ENCODE measurements around the gene SRSF5. TPM values are rescaled to one million over a fixed set of nuclear protein-coding genes. Genes with fewer than 3 reads are reported as not detected.

The SRSF5 gene
- total and polyA plus RNA-seq, 2 of the 13 experiments (the other 11 are each of a cell fraction or from before 2014, with no cell fraction given), result 189 to 277 TPM

DNA sequence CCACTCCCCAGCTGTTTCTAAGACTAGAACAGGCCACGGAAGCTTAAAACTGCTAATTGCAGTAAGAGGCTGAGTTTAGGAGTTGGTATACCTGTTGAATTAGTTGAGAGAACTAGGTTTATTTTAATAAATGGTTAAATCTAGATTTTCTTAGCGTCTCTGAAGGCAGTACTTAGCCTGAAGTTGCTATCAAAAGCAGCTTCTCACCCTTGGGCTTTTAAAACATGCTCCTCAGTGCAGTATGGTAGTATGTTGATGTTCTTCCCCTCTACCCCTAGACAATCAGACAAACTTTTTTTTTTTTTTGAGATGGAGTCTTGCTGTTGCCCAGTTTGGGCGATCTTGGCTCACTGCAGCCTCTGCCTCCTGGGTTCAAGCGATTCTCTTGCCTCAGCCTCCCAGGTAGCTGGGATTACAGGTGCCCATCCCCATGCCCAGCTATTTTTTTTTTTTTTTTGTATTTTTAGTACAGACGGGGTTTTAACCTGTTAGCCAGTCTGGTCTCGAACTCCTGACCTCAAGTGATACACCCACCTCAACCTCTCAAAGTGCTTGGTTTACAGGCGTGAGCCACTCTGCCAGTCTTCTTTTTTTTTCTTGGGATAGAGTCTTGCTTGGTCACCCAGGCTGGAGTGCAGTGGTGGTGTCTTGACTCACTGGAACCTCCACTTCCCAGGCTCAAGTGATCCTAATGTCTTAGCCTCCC is 6.8 kb downstream of the SRSF5 start (continued):
- no peak for TF ChIP-seq SMAD3 (CRISPR knock-in tag; IDR thresholded peaks at IDR 0.05)
- TF ChIP-seq ZNF546 (CRISPR knock-in tag; conservative IDR thresholded peaks at IDR 0.05), result no peak
- TF ChIP-seq, protein P1, sequence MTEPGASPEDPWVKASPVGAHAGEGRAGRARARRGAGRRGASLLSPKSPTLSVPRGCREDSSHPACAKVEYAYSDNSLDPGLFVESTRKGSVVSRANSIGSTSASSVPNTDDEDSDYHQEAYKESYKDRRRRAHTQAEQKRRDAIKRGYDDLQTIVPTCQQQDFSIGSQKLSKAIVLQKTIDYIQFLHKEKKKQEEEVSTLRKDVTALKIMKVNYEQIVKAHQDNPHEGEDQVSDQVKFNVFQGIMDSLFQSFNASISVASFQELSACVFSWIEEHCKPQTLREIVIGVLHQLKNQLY (CRISPR knock-in tag; IDR thresholded peaks at IDR 0.05), result no peak
- TF ChIP-seq, protein P2, sequence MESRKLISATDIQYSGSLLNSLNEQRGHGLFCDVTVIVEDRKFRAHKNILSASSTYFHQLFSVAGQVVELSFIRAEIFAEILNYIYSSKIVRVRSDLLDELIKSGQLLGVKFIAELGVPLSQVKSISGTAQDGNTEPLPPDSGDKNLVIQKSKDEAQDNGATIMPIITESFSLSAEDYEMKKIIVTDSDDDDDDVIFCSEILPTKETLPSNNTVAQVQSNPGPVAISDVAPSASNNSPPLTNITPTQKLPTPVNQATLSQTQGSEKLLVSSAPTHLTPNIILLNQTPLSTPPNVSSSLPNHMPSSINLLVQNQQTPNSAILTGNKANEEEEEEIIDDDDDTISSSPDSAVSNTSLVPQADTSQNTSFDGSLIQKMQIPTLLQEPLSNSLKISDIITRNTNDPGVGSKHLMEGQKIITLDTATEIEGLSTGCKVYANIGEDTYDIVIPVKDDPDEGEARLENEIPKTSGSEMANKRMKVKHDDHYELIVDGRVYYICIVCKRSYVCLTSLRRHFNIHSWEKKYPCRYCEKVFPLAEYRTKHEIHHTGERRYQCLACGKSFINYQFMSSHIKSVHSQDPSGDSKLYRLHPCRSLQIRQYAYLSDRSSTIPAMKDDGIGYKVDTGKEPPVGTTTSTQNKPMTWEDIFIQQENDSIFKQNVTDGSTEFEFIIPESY (CRISPR knock-in tag; IDR thresholded peaks at IDR 0.05), result no peak
- no peak for TF ChIP-seq SNAI1 (CRISPR knock-in tag; IDR thresholded peaks at IDR 0.05; ENCODE audit: borderline replicate concordance)
- TF ChIP-seq MED1 (CRISPR knock-in tag; IDR thresholded peaks at IDR 0.05), result 0 out of 2 replicates have a peak, but pooled peaks have one; percentile 13
- TF ChIP-seq ZFY (CRISPR knock-in tag; IDR thresholded peaks at IDR 0.05), result 0 out of 2 replicates have a peak, but pooled peaks have one; percentile 10

DNA sequence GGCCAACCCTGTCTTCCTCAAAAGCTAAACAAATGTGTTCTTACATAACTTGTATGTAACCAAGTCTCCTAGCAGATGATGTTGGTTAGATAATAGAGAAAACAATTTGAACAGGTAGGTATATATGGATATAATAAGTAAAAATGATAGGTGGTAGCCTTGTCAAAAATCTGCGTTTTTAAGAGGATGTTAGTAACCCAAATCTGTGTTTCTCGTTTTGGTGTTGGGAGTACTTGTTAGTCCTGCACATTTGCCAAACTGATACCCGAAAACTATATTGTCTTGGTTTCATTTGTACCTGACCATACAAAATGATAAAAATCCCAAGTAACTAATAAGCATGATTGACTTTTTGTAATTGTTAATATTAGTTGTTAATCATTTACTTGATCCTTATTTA is 8.1 kb downstream of the SRSF5 start:
- H3K9me3 ChIP-seq (ENCODE audit: low read length), result no peaks in the 10 kb centered on the region
- in situ Hi-C loops (cut with HindIII; ENCODE audit: extremely low pct_ligation_motif_present, low pct_unique_long_range_greater_than_20kb), result no loop called here
- no peaks in the 10 kb centered on the region for H3K27me3 ChIP-seq (ENCODE audit: control insufficient read depth in 1 of 2, insufficient read depth in 2 of 2, low read length in 2 of 2)
- H3K4me1 ChIP-seq (ENCODE audit: insufficient read depth, low read length), result peaks cover 57% of the 10 kb centered on the region
- ChIA-PET POLR2A (interaction anchor here (4.3 kb wide), 1 partner anchor 35 kb away, joined by 31 read pairs; no protein-coding TSS in a partner anchor), CTCF (ENCODE audit: low intra/inter-chr PET ratio, low total read pairs) (no interaction called here)
- 99% methylated on average over 3 of the region's 3 CpGs for WGBS (ENCODE audit: low lambda C conversion rate)
- no peak overlapping the region for H3K4me3 ChIP-seq (replicated peaks in 1 of 3; ENCODE audit: insufficient read depth in 1 of 3, low read depth in 2 of 3, low read length in 3 of 3)
- no peak for DNase-seq (ENCODE audit: low spot score)
- intact Hi-C loops (cut with micrococcal nuclease; ENCODE audit: unreplicated experiment), result no loop called here
- no peak for TF ChIP-seq MATR3 (CRISPR knock-in tag; IDR thresholded peaks at IDR 0.05)
- TF ChIP-seq BCL6 (CRISPR knock-in tag; IDR thresholded peaks at IDR 0.05), result 0 out of 2 replicates have a peak, but pooled peaks have one; percentile 35
- 0 out of 4 replicates have a peak, but pooled peaks of 1 of the 2 experiments have one; percentile 30 for TF ChIP-seq POLR2A (IDR thresholded peaks at IDR 0.05; ENCODE audit: insufficient read depth in 1 of 2, low read depth in 2 of 2, low read length in 2 of 2)
- no peak for ATAC-seq
- H3K79me2 ChIP-seq (ENCODE audit: insufficient read depth, low read length), result peaks cover 7% of the 10 kb centered on the region
- H3K4me2 ChIP-seq (ENCODE audit: low read depth, low read length), result no peak overlapping the region
- H3K27ac ChIP-seq (ENCODE audit: extremely low read length, insufficient read depth, low read length), result no peak overlapping the region
- peaks cover 12 to 47% of the 10 kb centered on the region in 2 experiments for H3K36me3 ChIP-seq (replicated peaks in 1 of 2; ENCODE audit: control insufficient read depth in 1 of 2, insufficient read depth in 2 of 2, low read length in 2 of 2)
- no peak for FAIRE-seq
- no TSS peak for BruUV-seq (replicated peaks)
- H2AFZ ChIP-seq (ENCODE audit: low read length), result no peak overlapping the region
- H4K20me1 ChIP-seq (ENCODE audit: insufficient read depth, low read length), result peaks cover 10% of the 10 kb centered on the region; the same call in 1 of the 2 replicates
- H3K9ac ChIP-seq (ENCODE audit: insufficient read depth, low read depth, low read length), result no peak overlapping the region

All from HepG2 (cell line).